Lower lobe of right lung (tissue), 2 donors: ENCODE results near the gene ABI1. TPM values are rescaled to one million over a fixed set of nuclear protein-coding genes. Genes with fewer than 3 reads are reported as not detected.
"Not testable (repeated sequence)": the region's sequence is repeated elsewhere in the genome, so short reads cannot be mapped to it uniquely, and the experiment has no call there.

Experiments
- ATAC-seq, 2 donors: fragments of 200-7000 bp; cut with Tn5 transposase; one replicate each; pipeline ENCODE4 v1.9.1; 2020 to 2022; ENCODE audit warnings: mild to moderate bottlenecking in 2 of 2, moderate library complexity in 2 of 2
- DNase-seq: peaks from one replicate; pipeline ENCODE4 v3.0.0-alpha.2; 2020
- H3K27ac ChIP-seq: fragments of 200-600 bp; one replicate; pipeline ENCODE4 v1.8.0; 2022
- H3K27me3 ChIP-seq: fragments of 200-600 bp; one replicate; pipeline ENCODE4 v1.8.0; 2022; ENCODE audit warnings: low read depth
- H3K36me3 ChIP-seq: fragments of 200-600 bp; one replicate; pipeline ENCODE4 v1.8.0; 2022; ENCODE audit warnings: mild to moderate bottlenecking
- H3K4me1 ChIP-seq: fragments of 200-600 bp; one replicate; pipeline ENCODE4 v1.8.0; 2022
- H3K4me3 ChIP-seq: fragments of 200-600 bp; one replicate; pipeline ENCODE4 v1.8.0; 2022; ENCODE audit warnings: mild to moderate bottlenecking
- H3K9me3 ChIP-seq: fragments of 200-600 bp; one replicate; pipeline ENCODE4 v1.8.0; 2022
- CTCF ChIP-seq: fragments of 200-600 bp; IDR thresholded peaks from one replicate; pipeline ENCODE4 v1.8.0; 2022; ENCODE audit warnings: antibody characterized with exemption, mild to moderate bottlenecking
- intact Hi-C: fragments of 100-400 bp; cut with DNase I; formaldehyde crosslinking; loops from one replicate; pipeline ENCODE4 v1.11.0; 2022
- total RNA-seq: library from RNA; stranded (reverse); fragmentation: NEBNext Ultra II Directional; extraction: Animal tissue kit (Norgen Biotek cat#: 25700); gene quantifications from one replicate; pipeline ENCODE4 v1.2.1, GENCODE V29; 2021
- donor health status: DM: no; HTN: yes; CAD: no; lungs with severe emphysema.

The ABI1 gene
- total RNA-seq, 1 donor from 2014 or later = 65.1 TPM

- H3K27ac ChIP-seq = no peak overlapping the region
- intact Hi-C loops = no loop called here
- TF ChIP-seq CTCF = no peak
- ATAC-seq = no peak
- H3K27me3 ChIP-seq = no peaks in the 10 kb centered on the region
- H3K36me3 ChIP-seq = no peaks in the 10 kb centered on the region
- peaks cover 57% of the 10 kb centered on the region for H3K4me1 ChIP-seq
- no peak for DNase-seq
- peak overlapping the region; percentile 99 for H3K4me3 ChIP-seq
- H3K9me3 ChIP-seq = no peaks in the 10 kb centered on the region
These were observed 2.6 kb downstream of the ABI1 start for GRCh38 chr10:26857991-26858706.

DNA sequence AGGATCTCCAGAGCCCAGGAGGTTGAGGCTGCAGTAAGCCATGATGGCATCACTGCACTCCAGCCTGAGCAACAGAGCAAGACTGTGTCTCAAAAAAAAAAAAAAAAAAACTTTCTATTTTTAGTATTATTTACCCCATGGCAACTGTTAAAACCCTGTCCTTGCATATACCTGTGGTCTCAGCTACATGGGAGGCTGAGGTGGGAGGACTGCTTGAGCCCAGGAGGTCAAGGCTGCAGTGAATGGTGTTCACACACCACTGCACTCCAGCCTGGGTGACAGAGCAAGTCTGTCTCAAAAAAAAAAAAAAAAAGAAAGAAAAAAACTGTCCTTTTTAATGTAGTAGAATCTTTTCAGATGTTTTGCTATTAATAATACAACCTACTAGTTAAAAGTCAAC is 3.2 kb downstream of the ABI1 start:
- H3K27me3 ChIP-seq, H3K36me3 ChIP-seq, H3K4me3 ChIP-seq, intact Hi-C loops, H3K9me3 ChIP-seq, DNase-seq, ATAC-seq, H3K27ac ChIP-seq: not testable (repeated sequence)
- peaks cover 57% of the 10 kb centered on the region for H3K4me1 ChIP-seq

GRCh38 chr10:26855186-26855585 is 5.6 kb downstream of the ABI1 start:
- DNase-seq (no peak), ATAC-seq (no peak)
- Histone ChIP-seq H3K9me3 (no peaks in the 10 kb centered on the region), H3K4me3 (no peak overlapping the region), H3K4me1 (peaks cover 63% of the 10 kb centered on the region), H3K27ac (no peak overlapping the region), H3K36me3 (no peaks in the 10 kb centered on the region), H3K27me3 (no peaks in the 10 kb centered on the region)
- intact Hi-C loops = no loop called here
- TF ChIP-seq CTCF = no peak

DNA sequence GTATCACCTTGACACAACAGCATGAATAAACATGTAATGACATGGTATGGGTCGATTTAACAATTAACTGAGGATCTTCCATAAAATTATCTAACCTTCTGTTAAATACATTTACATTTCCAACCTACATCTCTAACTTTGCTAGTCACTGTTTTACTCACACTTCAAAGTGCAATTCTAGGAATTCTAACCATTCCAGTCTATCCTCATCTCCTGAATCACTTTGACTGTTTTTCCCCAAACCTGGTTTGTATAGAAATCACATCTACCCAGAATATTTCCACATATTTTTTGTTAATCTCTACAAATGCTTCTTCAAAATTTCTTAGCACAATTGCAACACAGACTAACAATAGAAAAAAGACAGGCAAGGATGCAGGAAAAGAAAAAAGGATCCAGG is 6.2 kb downstream of the ABI1 start:
- H3K9me3 ChIP-seq = no peaks in the 10 kb centered on the region
- peaks cover 63% of the 10 kb centered on the region for H3K4me1 ChIP-seq
- H3K36me3 ChIP-seq = no peaks in the 10 kb centered on the region
- no peak overlapping the region for H3K4me3 ChIP-seq
- H3K27me3 ChIP-seq = no peaks in the 10 kb centered on the region
- ATAC-seq (no peak), DNase-seq (no peak)
- TF ChIP-seq CTCF = no peak
- H3K27ac ChIP-seq = no peak overlapping the region
- intact Hi-C loops = no loop called here

- Histone ChIP-seq H3K36me3 (no peaks in the 10 kb centered on the region), H3K4me3 (no peak overlapping the region), H3K27ac (no peak overlapping the region), H3K4me1 (peaks cover 16% of the 10 kb centered on the region), H3K27me3 (no peaks in the 10 kb centered on the region), H3K9me3 (no peaks in the 10 kb centered on the region)
- DNase-seq = no peak
- ATAC-seq = no peak
- intact Hi-C loops = no loop called here
- no peak for TF ChIP-seq CTCF
These were observed 16.3 kb downstream of the ABI1 start for GRCh38 chr10:26844396-26844975.

- no peak for ATAC-seq
- no peak for TF ChIP-seq CTCF
- Histone ChIP-seq H3K36me3 (no peaks in the 10 kb centered on the region), H3K27me3 (no peaks in the 10 kb centered on the region), H3K9me3 (no peaks in the 10 kb centered on the region), H3K4me3 (no peak overlapping the region), H3K27ac (no peak overlapping the region), H3K4me1 (peaks cover 16% of the 10 kb centered on the region)
- intact Hi-C loops = no loop called here
- DNase-seq = no peak
These were observed 17.0 kb downstream of the ABI1 start for GRCh38 chr10:26843736-26844135.
